Measurements from ENCODE around the gene C4orf50.

DNA sequence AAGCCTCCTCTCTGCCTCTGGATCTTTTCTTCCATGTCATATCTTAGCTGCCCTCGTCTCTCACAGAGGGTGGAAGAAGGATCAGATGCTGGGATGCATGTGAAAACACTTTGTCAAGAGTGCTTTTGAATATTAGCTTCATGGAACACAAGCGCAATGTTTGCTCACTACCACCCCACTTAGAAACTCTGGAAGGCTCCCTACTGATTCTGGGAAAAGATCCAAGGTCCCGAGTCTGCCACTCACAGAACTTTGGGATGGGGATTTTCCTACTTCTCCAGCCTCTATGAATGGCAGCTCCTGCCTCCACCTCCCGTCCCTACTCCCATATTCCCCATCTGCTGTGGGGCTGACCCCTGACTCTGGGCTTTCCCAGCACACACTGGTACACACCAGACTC, 85.1 kb downstream of the C4orf50 start:
- TF ChIP-seq EZH2 (IDR thresholded peaks at IDR 0.05; ENCODE audit: low read depth, unreplicated experiment) (no peak), POLR2AphosphoS5 (IDR thresholded peaks at IDR 0.05; ENCODE audit: low read depth) (no peak), JUNB (IDR thresholded peaks at IDR 0.05; ENCODE audit: unreplicated experiment) (no peak), EZH2phosphoT487 (IDR thresholded peaks at IDR 0.05; ENCODE audit: unreplicated experiment) (no peak)
- TF ChIP-seq, protein P1, sequence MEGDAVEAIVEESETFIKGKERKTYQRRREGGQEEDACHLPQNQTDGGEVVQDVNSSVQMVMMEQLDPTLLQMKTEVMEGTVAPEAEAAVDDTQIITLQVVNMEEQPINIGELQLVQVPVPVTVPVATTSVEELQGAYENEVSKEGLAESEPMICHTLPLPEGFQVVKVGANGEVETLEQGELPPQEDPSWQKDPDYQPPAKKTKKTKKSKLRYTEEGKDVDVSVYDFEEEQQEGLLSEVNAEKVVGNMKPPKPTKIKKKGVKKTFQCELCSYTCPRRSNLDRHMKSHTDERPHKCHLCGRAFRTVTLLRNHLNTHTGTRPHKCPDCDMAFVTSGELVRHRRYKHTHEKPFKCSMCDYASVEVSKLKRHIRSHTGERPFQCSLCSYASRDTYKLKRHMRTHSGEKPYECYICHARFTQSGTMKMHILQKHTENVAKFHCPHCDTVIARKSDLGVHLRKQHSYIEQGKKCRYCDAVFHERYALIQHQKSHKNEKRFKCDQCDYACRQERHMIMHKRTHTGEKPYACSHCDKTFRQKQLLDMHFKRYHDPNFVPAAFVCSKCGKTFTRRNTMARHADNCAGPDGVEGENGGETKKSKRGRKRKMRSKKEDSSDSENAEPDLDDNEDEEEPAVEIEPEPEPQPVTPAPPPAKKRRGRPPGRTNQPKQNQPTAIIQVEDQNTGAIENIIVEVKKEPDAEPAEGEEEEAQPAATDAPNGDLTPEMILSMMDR (conservative IDR thresholded peaks at IDR 0.05; ENCODE audit: low read depth in 2 of 2) = no peak
- TF ChIP-seq, protein P2, sequence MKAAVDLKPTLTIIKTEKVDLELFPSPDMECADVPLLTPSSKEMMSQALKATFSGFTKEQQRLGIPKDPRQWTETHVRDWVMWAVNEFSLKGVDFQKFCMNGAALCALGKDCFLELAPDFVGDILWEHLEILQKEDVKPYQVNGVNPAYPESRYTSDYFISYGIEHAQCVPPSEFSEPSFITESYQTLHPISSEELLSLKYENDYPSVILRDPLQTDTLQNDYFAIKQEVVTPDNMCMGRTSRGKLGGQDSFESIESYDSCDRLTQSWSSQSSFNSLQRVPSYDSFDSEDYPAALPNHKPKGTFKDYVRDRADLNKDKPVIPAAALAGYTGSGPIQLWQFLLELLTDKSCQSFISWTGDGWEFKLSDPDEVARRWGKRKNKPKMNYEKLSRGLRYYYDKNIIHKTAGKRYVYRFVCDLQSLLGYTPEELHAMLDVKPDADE (IDR thresholded peaks at IDR 0.05) = no peak
- TF ChIP-seq, protein P3, sequence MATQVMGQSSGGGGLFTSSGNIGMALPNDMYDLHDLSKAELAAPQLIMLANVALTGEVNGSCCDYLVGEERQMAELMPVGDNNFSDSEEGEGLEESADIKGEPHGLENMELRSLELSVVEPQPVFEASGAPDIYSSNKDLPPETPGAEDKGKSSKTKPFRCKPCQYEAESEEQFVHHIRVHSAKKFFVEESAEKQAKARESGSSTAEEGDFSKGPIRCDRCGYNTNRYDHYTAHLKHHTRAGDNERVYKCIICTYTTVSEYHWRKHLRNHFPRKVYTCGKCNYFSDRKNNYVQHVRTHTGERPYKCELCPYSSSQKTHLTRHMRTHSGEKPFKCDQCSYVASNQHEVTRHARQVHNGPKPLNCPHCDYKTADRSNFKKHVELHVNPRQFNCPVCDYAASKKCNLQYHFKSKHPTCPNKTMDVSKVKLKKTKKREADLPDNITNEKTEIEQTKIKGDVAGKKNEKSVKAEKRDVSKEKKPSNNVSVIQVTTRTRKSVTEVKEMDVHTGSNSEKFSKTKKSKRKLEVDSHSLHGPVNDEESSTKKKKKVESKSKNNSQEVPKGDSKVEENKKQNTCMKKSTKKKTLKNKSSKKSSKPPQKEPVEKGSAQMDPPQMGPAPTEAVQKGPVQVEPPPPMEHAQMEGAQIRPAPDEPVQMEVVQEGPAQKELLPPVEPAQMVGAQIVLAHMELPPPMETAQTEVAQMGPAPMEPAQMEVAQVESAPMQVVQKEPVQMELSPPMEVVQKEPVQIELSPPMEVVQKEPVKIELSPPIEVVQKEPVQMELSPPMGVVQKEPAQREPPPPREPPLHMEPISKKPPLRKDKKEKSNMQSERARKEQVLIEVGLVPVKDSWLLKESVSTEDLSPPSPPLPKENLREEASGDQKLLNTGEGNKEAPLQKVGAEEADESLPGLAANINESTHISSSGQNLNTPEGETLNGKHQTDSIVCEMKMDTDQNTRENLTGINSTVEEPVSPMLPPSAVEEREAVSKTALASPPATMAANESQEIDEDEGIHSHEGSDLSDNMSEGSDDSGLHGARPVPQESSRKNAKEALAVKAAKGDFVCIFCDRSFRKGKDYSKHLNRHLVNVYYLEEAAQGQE (IDR thresholded peaks at IDR 0.05; ENCODE audit: unreplicated experiment) = no peak

All from GM23338 (cell line).